ENCODE measurements around the gene B3GALT4.

B3GALT4 gene

GRCh38 chr6:33289784-33290315, 12.9 kb downstream of the B3GALT4 start:
- peak overlapping the region; percentile 98 for H3K4me3 ChIP-seq (ENCODE audit: low read depth, low read length, poor library complexity, severe bottlenecking)
- H3K4me2 ChIP-seq (ENCODE audit: low read length): peak overlapping the region; percentile 89
- peaks cover 17% of the 10 kb centered on the region for H3K79me2 ChIP-seq (ENCODE audit: insufficient read depth, low read length)
- no peak for TF ChIP-seq CTCF (IDR thresholded peaks at IDR 0.05; ENCODE audit: low read length)
- TF ChIP-seq EZH2 (IDR thresholded peaks at IDR 0.05; ENCODE audit: borderline replicate concordance, low read length): no peak
- H2AFZ ChIP-seq (ENCODE audit: low read length): no peak overlapping the region
- H3F3A ChIP-seq (ENCODE audit: insufficient read depth, low read length): no peaks in the 10 kb centered on the region
- H3K4me1 ChIP-seq (ENCODE audit: insufficient read depth, low read length, severe bottlenecking): peaks cover 24% of the 10 kb centered on the region
- H3K27me3 ChIP-seq (ENCODE audit: insufficient read depth, low read length): no peaks in the 10 kb centered on the region
- H3K36me3 ChIP-seq (ENCODE audit: insufficient read depth, low read length): peaks cover 49% of the 10 kb centered on the region
- H3K9ac ChIP-seq (ENCODE audit: low read length): peak overlapping the region; percentile 95
- no peaks in the 10 kb centered on the region for H4K20me1 ChIP-seq (ENCODE audit: insufficient read depth, low read length)
- no peaks in the 10 kb centered on the region for H3K9me3 ChIP-seq (ENCODE audit: low read length)
- peak overlapping the region; percentile 34 for H3K27ac ChIP-seq (ENCODE audit: low read depth, low read length, poor library complexity, severe bottlenecking)
- no peaks in the 10 kb centered on the region for H3K9me2 ChIP-seq (ENCODE audit: low read depth, low read length)

- TF ChIP-seq CTCF (IDR thresholded peaks at IDR 0.05; ENCODE audit: low read length) (no peak), EZH2 (IDR thresholded peaks at IDR 0.05; ENCODE audit: borderline replicate concordance, low read length) (no peak)
- peaks cover 24% of the 10 kb centered on the region for H3K4me1 ChIP-seq (ENCODE audit: insufficient read depth, low read length, severe bottlenecking)
- H3K9me3 ChIP-seq (ENCODE audit: low read length): no peaks in the 10 kb centered on the region
- H3K9me2 ChIP-seq (ENCODE audit: low read depth, low read length): no peaks in the 10 kb centered on the region
- no peaks in the 10 kb centered on the region for H4K20me1 ChIP-seq (ENCODE audit: insufficient read depth, low read length)
- peaks cover 47% of the 10 kb centered on the region for H3K36me3 ChIP-seq (ENCODE audit: insufficient read depth, low read length)
- H3K27ac ChIP-seq (ENCODE audit: low read depth, low read length, poor library complexity, severe bottlenecking): no peak overlapping the region
- no peaks in the 10 kb centered on the region for H3F3A ChIP-seq (ENCODE audit: insufficient read depth, low read length)
- peak overlapping the region; percentile 98 for H3K4me3 ChIP-seq (ENCODE audit: low read depth, low read length, poor library complexity, severe bottlenecking)
- H3K27me3 ChIP-seq (ENCODE audit: insufficient read depth, low read length): no peaks in the 10 kb centered on the region
- peaks cover 17% of the 10 kb centered on the region for H3K79me2 ChIP-seq (ENCODE audit: insufficient read depth, low read length)
- peak overlapping the region; percentile 95 for H3K9ac ChIP-seq (ENCODE audit: low read length)
- peak overlapping the region; percentile 89 for H3K4me2 ChIP-seq (ENCODE audit: low read length)
- H2AFZ ChIP-seq (ENCODE audit: low read length): no peak overlapping the region
Observed at GRCh38 chr6:33290459-33290858, 13.5 kb downstream of the B3GALT4 start.

- no peaks in the 10 kb centered on the region for H3K9me3 ChIP-seq (ENCODE audit: low read length)
- H3K9ac ChIP-seq (ENCODE audit: low read length): no peak overlapping the region
- H3K9me2 ChIP-seq (ENCODE audit: low read depth, low read length): no peaks in the 10 kb centered on the region
- peaks cover 32% of the 10 kb centered on the region; the same call in 1 of the 2 replicates for H3K36me3 ChIP-seq (ENCODE audit: insufficient read depth, low read length)
- peaks cover 17% of the 10 kb centered on the region for H3K79me2 ChIP-seq (ENCODE audit: insufficient read depth, low read length)
- H3K4me3 ChIP-seq (ENCODE audit: low read depth, low read length, poor library complexity, severe bottlenecking): no peak overlapping the region
- H3K27ac ChIP-seq (ENCODE audit: low read depth, low read length, poor library complexity, severe bottlenecking): no peak overlapping the region
- H3K27me3 ChIP-seq (ENCODE audit: insufficient read depth, low read length): no peaks in the 10 kb centered on the region
- no peaks in the 10 kb centered on the region for H4K20me1 ChIP-seq (ENCODE audit: insufficient read depth, low read length)
- peaks cover 25% of the 10 kb centered on the region for H3K4me1 ChIP-seq (ENCODE audit: insufficient read depth, low read length, severe bottlenecking)
- H2AFZ ChIP-seq (ENCODE audit: low read length): no peak overlapping the region
- no peak overlapping the region for H3K4me2 ChIP-seq (ENCODE audit: low read length)
- TF ChIP-seq EZH2 (IDR thresholded peaks at IDR 0.05; ENCODE audit: borderline replicate concordance, low read length) (no peak), CTCF (IDR thresholded peaks at IDR 0.05; ENCODE audit: low read length) (no peak)
- H3F3A ChIP-seq (ENCODE audit: insufficient read depth, low read length): no peaks in the 10 kb centered on the region
Observed at GRCh38 chr6:33292996-33293682, 16.2 kb downstream of the B3GALT4 start.
